GM19099 (cell line): ENCODE measurements around the gene ZBTB20.

Experiments used
- POLR2A ChIP-seq: IDR thresholded peaks from 3 replicates; pipeline ENCODE4 v1.6.1; 2011; ENCODE audit warnings: low read depth; ENCODE audit not compliant: insufficient read length; ENCODE audit errors: extremely low read depth

The ZBTB20 gene

DNA sequence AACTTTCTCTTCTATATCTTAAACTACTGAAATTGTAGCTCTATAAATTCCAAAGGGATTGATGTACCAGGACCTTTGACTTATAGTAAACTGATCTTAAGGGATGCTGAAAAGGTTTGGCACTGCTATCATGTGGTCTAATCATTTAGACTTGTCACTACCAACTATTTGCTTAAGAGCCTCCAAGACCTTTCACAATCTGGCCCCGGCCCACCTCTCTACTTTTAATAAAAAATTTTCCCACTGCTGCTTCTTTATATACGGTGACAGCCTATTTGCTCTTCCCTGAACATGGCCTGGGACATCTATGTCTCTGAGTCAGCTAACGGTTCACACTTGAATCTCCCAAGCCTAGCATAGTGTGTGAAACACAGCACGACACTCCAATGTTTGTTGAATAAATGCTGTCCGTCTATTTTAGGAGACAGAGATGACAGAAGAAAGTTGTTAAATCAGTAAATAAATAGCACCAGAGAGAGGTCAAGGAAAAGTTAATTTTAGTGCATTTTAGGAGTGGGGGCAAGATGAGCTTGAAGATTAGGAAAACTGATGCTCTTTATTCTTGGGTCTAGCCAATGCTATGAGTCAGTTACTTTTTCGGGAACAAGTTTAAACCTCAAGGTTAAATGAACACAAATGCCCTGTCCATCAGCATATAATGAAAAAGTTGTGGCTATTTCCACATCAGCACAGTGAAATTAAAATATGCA lies 640.3 kb downstream of the ZBTB20 start:
- TF ChIP-seq POLR2A, result no peak

GRCh38 chr3:114504941-114505628 lies 642.0 kb downstream of the ZBTB20 start:
- TF ChIP-seq POLR2A, result no peak

DNA sequence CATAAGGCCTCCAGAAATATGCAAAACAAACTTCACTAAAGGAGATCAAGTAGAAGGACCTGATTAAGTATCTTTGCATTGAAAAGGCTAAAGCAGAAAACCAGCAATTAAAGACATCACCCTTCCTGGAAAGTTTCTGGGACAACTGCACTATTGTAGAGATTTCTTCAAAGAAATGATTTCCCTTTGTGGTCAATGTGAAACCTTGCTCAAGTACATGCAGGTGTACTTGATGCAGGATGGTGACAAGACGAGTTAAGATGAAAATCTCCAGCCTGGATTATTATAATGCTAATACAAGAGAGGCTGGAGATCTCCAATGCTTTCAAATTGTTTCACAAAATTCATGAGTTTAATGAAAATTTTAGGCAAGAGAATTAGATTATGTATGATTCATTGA lies 644.9 kb downstream of the ZBTB20 start:
- no peak for TF ChIP-seq POLR2A

GRCh38 chr3:114499976-114500375 lies 647.1 kb downstream of the ZBTB20 start:
- no peak for TF ChIP-seq POLR2A

GRCh38 chr3:114498539-114499370 lies 648.3 kb downstream of the ZBTB20 start:
- no peak for TF ChIP-seq POLR2A

DNA sequence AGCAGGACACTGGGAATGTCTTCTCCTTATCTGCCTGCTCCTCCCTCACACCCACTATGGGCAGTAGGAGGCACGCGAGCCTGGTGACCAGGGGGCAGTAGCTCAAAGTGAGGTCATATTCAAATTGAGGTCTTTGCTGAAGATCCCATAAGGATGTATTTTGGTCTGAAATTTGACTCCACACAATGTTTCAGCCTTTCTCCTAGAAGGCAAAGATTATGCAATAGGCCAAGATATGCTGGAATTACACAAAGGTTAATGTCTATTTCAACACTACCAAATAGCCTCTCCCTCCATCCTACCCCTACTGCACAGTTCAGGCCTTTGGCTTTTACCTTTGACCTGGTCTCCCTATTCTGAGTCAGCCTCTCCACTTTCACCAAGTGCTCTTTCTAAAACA lies 650.2 kb downstream of the ZBTB20 start:
- no peak for TF ChIP-seq POLR2A

DNA sequence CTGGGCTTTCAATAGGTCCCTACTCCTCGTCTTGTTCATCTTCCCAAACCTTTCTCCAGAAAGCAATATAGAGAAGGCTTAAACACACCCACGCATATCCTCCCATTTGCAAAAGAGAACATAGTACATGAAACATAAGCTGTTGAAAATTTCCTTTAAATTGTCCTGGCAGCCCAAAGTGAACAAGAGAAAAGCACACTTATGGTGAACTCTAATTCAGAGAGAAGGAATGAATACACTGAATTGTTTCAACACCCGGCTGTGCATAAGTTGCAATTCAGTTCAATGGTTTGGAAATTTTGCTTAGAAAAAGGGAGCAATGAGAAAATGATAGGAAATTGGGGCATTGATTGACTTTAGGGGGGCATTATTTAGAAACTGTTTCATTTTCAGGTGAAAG lies 650.6 kb downstream of the ZBTB20 start:
- no peak for TF ChIP-seq POLR2A

GRCh38 chr3:114496021-114496434 lies 651.1 kb downstream of the ZBTB20 start:
- no peak for TF ChIP-seq POLR2A

DNA sequence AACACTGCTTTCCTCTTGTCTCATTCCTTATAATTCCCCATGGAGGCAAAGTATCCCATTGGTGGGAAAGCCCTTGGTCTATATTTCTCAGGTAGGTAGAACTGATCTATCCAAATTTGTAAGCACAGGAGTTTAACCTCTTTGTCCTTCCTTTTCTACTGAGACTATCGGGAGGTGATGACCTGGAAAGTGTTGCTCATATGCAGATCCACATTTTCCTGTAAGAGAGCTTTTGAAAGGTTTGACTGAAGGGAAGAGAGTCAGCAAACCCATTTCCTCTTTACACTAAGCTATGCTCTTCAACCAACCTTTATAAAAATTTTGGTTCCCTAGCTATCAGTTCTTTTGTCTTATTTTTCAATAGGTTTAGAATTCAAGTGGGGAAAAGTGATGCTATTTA lies 652.6 kb downstream of the ZBTB20 start:
- no peak for TF ChIP-seq POLR2A

DNA sequence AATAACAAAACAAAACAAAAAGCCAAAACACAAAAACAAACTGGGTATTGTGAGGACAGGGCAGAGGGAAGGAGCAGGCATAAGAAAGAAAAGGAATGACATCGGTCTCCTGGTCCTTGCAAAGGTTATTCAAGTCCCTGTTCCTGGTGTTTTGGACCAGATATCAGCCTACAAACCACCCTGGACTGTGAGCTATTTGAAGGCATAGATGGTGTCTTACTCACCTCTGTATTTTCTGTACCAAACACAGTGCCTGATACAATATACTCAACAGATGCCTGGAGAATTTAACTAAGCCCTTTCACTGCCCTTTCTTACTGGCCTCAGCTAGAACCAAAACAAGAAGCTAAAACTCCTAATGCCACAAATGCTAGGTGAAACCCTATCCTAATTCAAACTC lies 656.3 kb downstream of the ZBTB20 start:
- no peak for TF ChIP-seq POLR2A

DNA sequence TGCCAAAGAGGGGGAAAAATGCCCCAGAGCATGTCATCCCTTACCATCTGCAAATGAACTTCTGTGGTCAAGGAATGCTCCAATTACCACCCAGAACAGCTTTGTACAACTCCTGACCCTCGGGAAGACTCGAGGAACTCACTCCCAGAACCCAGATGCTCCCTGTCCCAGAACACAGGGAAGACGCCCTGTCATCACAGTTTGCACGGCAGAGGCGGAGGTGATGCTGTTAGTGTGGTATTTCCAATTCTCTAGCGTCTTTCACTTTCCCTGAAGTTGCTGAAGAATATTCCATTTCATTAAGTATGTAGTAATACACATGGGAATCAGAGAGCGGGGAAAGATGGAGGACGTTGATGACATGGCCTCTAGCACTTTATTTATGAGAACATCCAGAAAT lies 659.6 kb downstream of the ZBTB20 start:
- TF ChIP-seq POLR2A, result no peak

DNA sequence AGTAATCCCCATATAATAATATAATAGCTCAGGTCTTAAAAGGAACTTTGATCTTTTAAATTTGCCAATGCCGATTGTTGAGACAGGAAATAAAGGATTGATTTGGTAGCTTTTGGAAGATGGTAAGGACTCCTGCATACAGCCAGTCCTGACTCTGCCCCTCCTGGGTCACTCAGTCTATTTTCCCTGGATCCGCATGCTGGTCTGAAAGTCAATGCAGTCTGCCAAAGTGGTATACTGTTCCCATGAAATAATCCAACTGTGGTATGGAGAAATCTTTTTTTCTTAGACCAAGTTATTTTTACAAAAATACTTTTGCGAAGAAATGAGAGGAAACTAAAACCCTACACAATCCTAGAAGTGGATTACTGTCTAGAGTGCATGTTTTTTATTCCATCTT lies 662.2 kb downstream of the ZBTB20 start:
- no peak for TF ChIP-seq POLR2A

- no peak for TF ChIP-seq POLR2A
Measured at GRCh38 chr3:114481113-114481512, 666.0 kb downstream of the ZBTB20 start.

DNA sequence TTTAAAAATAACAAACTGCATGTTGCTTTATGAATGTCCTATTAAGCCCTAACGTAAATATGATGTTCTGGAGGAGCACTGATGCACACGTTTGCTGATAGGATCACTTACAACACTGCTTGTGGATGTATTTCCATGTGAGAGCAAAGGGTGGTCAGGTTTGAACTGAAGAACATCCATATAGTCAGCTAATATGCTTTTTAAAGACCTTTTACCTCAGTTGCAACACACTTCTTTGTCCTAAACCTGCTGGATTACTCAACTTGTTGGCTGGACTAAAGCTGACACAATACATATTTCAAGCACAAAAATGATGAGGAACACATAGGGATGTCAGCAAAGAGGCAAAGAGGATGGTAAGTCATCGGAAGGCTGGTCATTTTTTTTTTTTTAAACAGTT lies 666.6 kb downstream of the ZBTB20 start:
- no peak for TF ChIP-seq POLR2A

- no peak for TF ChIP-seq POLR2A
Measured at GRCh38 chr3:114478801-114479200, 668.3 kb downstream of the ZBTB20 start.

- no peak for TF ChIP-seq POLR2A
Measured at GRCh38 chr3:114476511-114476910, 670.6 kb downstream of the ZBTB20 start.

GRCh38 chr3:114471478-114471877 lies 675.6 kb downstream of the ZBTB20 start:
- no peak for TF ChIP-seq POLR2A

- no peak for TF ChIP-seq POLR2A
Measured at GRCh38 chr3:114469070-114469469, 678.0 kb downstream of the ZBTB20 start.
